HepG2 (cell line): Measurements from ENCODE around the gene ZSWIM8. TPM values are rescaled to one million over a fixed set of nuclear protein-coding genes. Genes with fewer than 3 reads are reported as not detected.
A peak's percentile ranks its signal among the peaks of the same experiment; 100 is the strongest.

Experiments
- ATM ChIP-seq: fragments of 450-650 bp; IDR thresholded peaks from 2 replicates; pipeline ENCODE4 v1.7.1; 2017; ENCODE audit warnings: mild to moderate bottlenecking, borderline replicate concordance
- CSRNP1 ChIP-seq: sonication (generic); formaldehyde crosslinking; IDR thresholded peaks from 2 replicates; pipeline ENCODE4 v1.8.1; 2023; ENCODE audit warnings: mild to moderate bottlenecking, missing genetic modification reagents
- FIP1L1 ChIP-seq: fragments of 200-400 bp; formaldehyde crosslinking; IDR thresholded peaks from 2 replicates; pipeline ENCODE4 v1.6.1; 2018; ENCODE audit warnings: low read depth, mild to moderate bottlenecking, low read length, moderate library complexity, borderline replicate concordance; ENCODE audit not compliant: insufficient read depth
- GMEB1 ChIP-seq: sonication (generic); formaldehyde crosslinking; IDR thresholded peaks from 2 replicates; pipeline ENCODE4 v1.5.1; 2020; ENCODE audit warnings: missing genetic modification reagents, mild to moderate bottlenecking, borderline replicate concordance
- KDM2A ChIP-seq: sonication (generic); formaldehyde crosslinking; IDR thresholded peaks from 2 replicates; pipeline ENCODE4 v1.4.0; 2020; ENCODE audit warnings: low read depth, missing genetic modification reagents, borderline replicate concordance
- KDM5B ChIP-seq: sonication (generic); formaldehyde crosslinking; IDR thresholded peaks from 2 replicates; pipeline ENCODE4 v1.4.0; 2020; ENCODE audit warnings: missing genetic modification reagents, mild to moderate bottlenecking, borderline replicate concordance
- NFE2L2 ChIP-seq: fragments of 150-350 bp; IDR thresholded peaks from 2 replicates; pipeline ENCODE4 v1.6.1; 2014; ENCODE audit warnings: low read length
- PHF21A ChIP-seq: sonication (generic); formaldehyde crosslinking; IDR thresholded peaks from 2 replicates; pipeline ENCODE4 v1.5.0; 2020; ENCODE audit warnings: mild to moderate bottlenecking, missing genetic modification reagents
- PLRG1 ChIP-seq: fragments of 450-650 bp; conservative IDR thresholded peaks from 2 replicates; pipeline ENCODE4 v1.6.1; 2016
- PTBP1 ChIP-seq: fragments of 200-400 bp; formaldehyde crosslinking; IDR thresholded peaks from 2 replicates; pipeline ENCODE4 v1.6.1; 2018; ENCODE audit warnings: low read length, low read depth; ENCODE audit not compliant: poor library complexity, severe bottlenecking
- RAD21 ChIP-seq: fragments of 450-650 bp; formaldehyde crosslinking; IDR thresholded peaks from 2 replicates; pipeline ENCODE4 v1.5.0; 2020; ENCODE audit warnings: mild to moderate bottlenecking
- RERE ChIP-seq: IDR thresholded peaks from 2 replicates; pipeline ENCODE4 v1.6.1; 2016; ENCODE audit warnings: low read depth, missing genetic modification reagents, missing compliant biosample characterization
- ZBTB25 ChIP-seq: IDR thresholded peaks from 2 replicates; pipeline ENCODE4 v1.6.1; 2018; ENCODE audit warnings: missing genetic modification reagents
- ZNF335 ChIP-seq: sonication (generic); formaldehyde crosslinking; IDR thresholded peaks from 2 replicates; pipeline ENCODE4 v1.4.0; 2020; ENCODE audit warnings: missing genetic modification reagents
- ZNF337 ChIP-seq: sonication (generic); formaldehyde crosslinking; IDR thresholded peaks from 2 replicates; pipeline ENCODE4 v1.5.1; 2020; ENCODE audit warnings: missing genetic modification reagents, low read depth, mild to moderate bottlenecking, borderline replicate concordance
- ZNF547 ChIP-seq: sonication (generic); formaldehyde crosslinking; IDR thresholded peaks from 2 replicates; pipeline ENCODE4 v1.5.1; 2020; ENCODE audit warnings: mild to moderate bottlenecking, missing genetic modification reagents
- ZNF672 ChIP-seq: sonication (generic); formaldehyde crosslinking; IDR thresholded peaks from 2 replicates; pipeline ENCODE4 v1.8.1; 2022; ENCODE audit warnings: missing genetic modification reagents
- ZSCAN21 ChIP-seq: sonication (generic); formaldehyde crosslinking; IDR thresholded peaks from 2 replicates; pipeline ENCODE4 v1.8.0; 2022; ENCODE audit warnings: mild to moderate bottlenecking, missing genetic modification reagents, moderate library complexity, borderline replicate concordance
- polyA plus RNA-seq, 8 experiments: library from polyadenylated mRNA; depleted of rRNA in 3 of 8; stranded (reverse) in 7 of 8; unstranded in 1 of 8; fragments of >200 nt; fragmentation: Illumina TruSeq in 4 of 8; extraction: Trizol in 4 of 8; gene quantifications; 2 replicates each; pipeline versions ENCODE4 v1.2.1 to v1.2.3, GENCODE V29; 2011 to 2016; ENCODE audit warnings: low read depth in 4 of 8, missing spikeins in 1 of 8, mixed read lengths in 1 of 8; ENCODE audit not compliant: insufficient read depth in 1 of 8
- total RNA-seq, 5 experiments: library from RNA; depleted of rRNA; stranded (reverse); fragments of >200 nt; fragmentation: Illumina TruSeq; extraction: Trizol; gene quantifications; 2 replicates each; pipeline ENCODE4 v1.2.3, GENCODE V29; 2016; ENCODE audit warnings: low read depth in 1 of 5

ZSWIM8 gene
- total and polyA plus RNA-seq, 2 of the 13 experiments (the other 11 are each of a cell fraction or from before 2014, with no cell fraction given) = 39.9 to 98.2 TPM

GRCh38 chr10:73840403-73841060, 55.1 kb downstream of the ZSWIM8 start (continued):
- TF ChIP-seq PHF21A = peak; percentile 99
- no peak for TF ChIP-seq PTBP1
- TF ChIP-seq ZSCAN21 (CRISPR knock-in tag) = no peak
- TF ChIP-seq ZNF547 (CRISPR knock-in tag) = 0 out of 2 replicates have a peak, but pooled peaks have one; percentile 34
- peak; percentile 45; the same call in 1 of the 2 replicates for TF ChIP-seq GMEB1 (CRISPR knock-in tag)
- TF ChIP-seq KDM2A (CRISPR knock-in tag) = no peak
- TF ChIP-seq RERE = 0 out of 2 replicates have a peak, but pooled peaks have one; percentile 19
- TF ChIP-seq PLRG1 = no peak
- TF ChIP-seq RAD21 (CRISPR knock-in tag) = no peak
- TF ChIP-seq ZBTB25 (CRISPR knock-in tag) = no peak
- TF ChIP-seq ZNF335 (CRISPR knock-in tag) = peak; percentile 43; the same call in 1 of the 2 replicates
- no peak for TF ChIP-seq ZNF337 (CRISPR knock-in tag)
- no peak for TF ChIP-seq CSRNP1 (CRISPR knock-in tag)
- no peak for TF ChIP-seq ATM
- TF ChIP-seq KDM5B (CRISPR knock-in tag) = peak; percentile 22; the same call in 1 of the 2 replicates
- TF ChIP-seq NFE2L2 = no peak
- no peak for TF ChIP-seq FIP1L1
- TF ChIP-seq ZNF672 (CRISPR knock-in tag) = no peak
